Activated naive CD8-positive, alpha-beta T cell treated with anti-CD3 and anti-CD28 coated beads, Interleukin-2, amount 50 U/mL, for 24 hours (primary cell): Measurements from ENCODE around the gene LCP1.

Experiments used
- ATAC-seq: fragments of 150-1000 bp; cut with Tn5 transposase; one replicate; pipeline ENCODE4 v1.10.0; 2021
- DNase-seq: peaks from one replicate; pipeline ENCODE4 v3.0.0; 2021
- H3K27ac Mint-ChIP-seq: one replicate; pipeline ENCODE4 v1.8.0; 2021; ENCODE audit warnings: mild to moderate bottlenecking, mixed read lengths
- H3K27me3 Mint-ChIP-seq: one replicate; pipeline ENCODE4 v1.8.0; 2021; ENCODE audit warnings: mixed read lengths
- H3K36me3 Mint-ChIP-seq: one replicate; pipeline ENCODE4 v1.8.0; 2021; ENCODE audit warnings: low read depth, mixed read lengths
- H3K4me1 Mint-ChIP-seq: one replicate; pipeline ENCODE4 v1.8.0; 2021; ENCODE audit warnings: mixed read lengths
- H3K4me3 Mint-ChIP-seq: one replicate; pipeline ENCODE4 v1.8.0; 2021; ENCODE audit warnings: mild to moderate bottlenecking, moderate library complexity, mixed read lengths
- H3K9me3 Mint-ChIP-seq: one replicate; pipeline ENCODE4 v1.8.0; 2021; ENCODE audit warnings: mixed read lengths

LCP1 gene

GRCh38 chr13:46121033-46121432 is 60.9 kb downstream of the LCP1 start:
- DNase-seq = no peak
- no peaks in the 10 kb centered on the region for H3K9me3 Mint-ChIP-seq
- no peak for ATAC-seq
- H3K27me3 Mint-ChIP-seq = no peaks in the 10 kb centered on the region
- peaks cover 6% of the 10 kb centered on the region for H3K36me3 Mint-ChIP-seq
- H3K4me3 Mint-ChIP-seq = no peak overlapping the region
- peaks cover 23% of the 10 kb centered on the region for H3K4me1 Mint-ChIP-seq
- H3K27ac Mint-ChIP-seq = no peak overlapping the region

GRCh38 chr13:46119883-46120614 is 61.9 kb downstream of the LCP1 start:
- Mint-ChIP-seq H3K36me3 (no peaks in the 10 kb centered on the region), H3K9me3 (no peaks in the 10 kb centered on the region), H3K4me1 (peaks cover 13% of the 10 kb centered on the region), H3K27ac (no peak overlapping the region), H3K27me3 (no peaks in the 10 kb centered on the region), H3K4me3 (no peak overlapping the region)
- DNase-seq = no peak
- no peak for ATAC-seq

GRCh38 chr13:46116653-46117502 is 65.1 kb downstream of the LCP1 start:
- DNase-seq = no peak
- Mint-ChIP-seq H3K4me1 (no peaks in the 10 kb centered on the region), H3K27ac (no peak overlapping the region), H3K4me3 (no peak overlapping the region), H3K27me3 (no peaks in the 10 kb centered on the region), H3K36me3 (no peaks in the 10 kb centered on the region), H3K9me3 (no peaks in the 10 kb centered on the region)
- ATAC-seq = no peak

- H3K27ac Mint-ChIP-seq = no peak overlapping the region
- H3K4me3 Mint-ChIP-seq = no peak overlapping the region
- DNase-seq = no peak
- ATAC-seq = no peak
- H3K9me3 Mint-ChIP-seq = no peaks in the 10 kb centered on the region
- H3K27me3 Mint-ChIP-seq = peaks cover 12% of the 10 kb centered on the region
- H3K4me1 Mint-ChIP-seq = no peaks in the 10 kb centered on the region
- no peaks in the 10 kb centered on the region for H3K36me3 Mint-ChIP-seq
Measured at GRCh38 chr13:46114613-46115012, 67.4 kb downstream of the LCP1 start.

GRCh38 chr13:46113596-46113995 is 68.4 kb downstream of the LCP1 start:
- ATAC-seq (no peak), DNase-seq (no peak)
- Mint-ChIP-seq H3K27ac (no peak overlapping the region), H3K4me1 (no peaks in the 10 kb centered on the region), H3K27me3 (peaks cover 16% of the 10 kb centered on the region), H3K9me3 (no peaks in the 10 kb centered on the region), H3K4me3 (no peak overlapping the region), H3K36me3 (no peaks in the 10 kb centered on the region)

GRCh38 chr13:46111151-46111550 is 70.8 kb downstream of the LCP1 start:
- Mint-ChIP-seq H3K9me3 (no peaks in the 10 kb centered on the region), H3K27me3 (peaks cover 16% of the 10 kb centered on the region), H3K36me3 (no peaks in the 10 kb centered on the region), H3K4me1 (peaks cover 6% of the 10 kb centered on the region), H3K4me3 (no peak overlapping the region), H3K27ac (no peak overlapping the region)
- ATAC-seq = no peak
- DNase-seq = no peak

GRCh38 chr13:46109451-46109850 is 72.5 kb downstream of the LCP1 start:
- no peak for ATAC-seq
- Mint-ChIP-seq H3K4me1 (peaks cover 7% of the 10 kb centered on the region), H3K27me3 (peaks cover 16% of the 10 kb centered on the region), H3K27ac (no peak overlapping the region), H3K4me3 (no peak overlapping the region), H3K36me3 (no peaks in the 10 kb centered on the region), H3K9me3 (no peaks in the 10 kb centered on the region)
- DNase-seq = no peak

- DNase-seq (no peak), ATAC-seq (peak; percentile 24)
- Mint-ChIP-seq H3K4me1 (peaks cover 7% of the 10 kb centered on the region), H3K36me3 (no peaks in the 10 kb centered on the region), H3K27ac (no peak overlapping the region), H3K27me3 (peaks cover 16% of the 10 kb centered on the region), H3K9me3 (no peaks in the 10 kb centered on the region), H3K4me3 (no peak overlapping the region)
Measured at GRCh38 chr13:46106839-46107371, 75.1 kb downstream of the LCP1 start.

GRCh38 chr13:46104868-46105267 is 77.1 kb downstream of the LCP1 start, which contains the start of gene CPB2:
TSS of gene CPB2 (minus strand) at chr13:46105033. CDS start at chr13:46105009, 24 bp downstream.
- Mint-ChIP-seq H3K9me3 (no peaks in the 10 kb centered on the region), H3K27ac (no peak within 1 kb of the TSS), H3K27me3 (peaks cover 4% of the 10 kb centered on the region), H3K4me1 (peaks cover 8% of the 10 kb centered on the region), H3K4me3 (no peak within 1 kb of the TSS), H3K36me3 (no peaks in the 10 kb centered on the region)
- no peak for ATAC-seq
- no peak for DNase-seq

- Mint-ChIP-seq H3K36me3 (no peaks in the 10 kb centered on the region), H3K4me3 (no peak overlapping the region), H3K4me1 (peaks cover 8% of the 10 kb centered on the region), H3K27ac (no peak overlapping the region), H3K9me3 (no peaks in the 10 kb centered on the region), H3K27me3 (no peaks in the 10 kb centered on the region)
- ATAC-seq = no peak
- DNase-seq = no peak
Measured at GRCh38 chr13:46103037-46103436, 78.9 kb downstream of the LCP1 start.

- Mint-ChIP-seq H3K27me3 (no peaks in the 10 kb centered on the region), H3K27ac (no peak overlapping the region), H3K36me3 (no peaks in the 10 kb centered on the region), H3K9me3 (no peaks in the 10 kb centered on the region), H3K4me1 (peaks cover 8% of the 10 kb centered on the region), H3K4me3 (no peak overlapping the region)
- ATAC-seq (no peak), DNase-seq (no peak)
Measured at GRCh38 chr13:46102255-46102605, 79.7 kb downstream of the LCP1 start.

- DNase-seq (no peak), ATAC-seq (no peak)
- no peaks in the 10 kb centered on the region for H3K27me3 Mint-ChIP-seq
- peaks cover 3% of the 10 kb centered on the region for H3K4me1 Mint-ChIP-seq
- no peak overlapping the region for H3K4me3 Mint-ChIP-seq
- H3K9me3 Mint-ChIP-seq = no peaks in the 10 kb centered on the region
- H3K27ac Mint-ChIP-seq = no peak overlapping the region
- H3K36me3 Mint-ChIP-seq = no peaks in the 10 kb centered on the region
Measured at GRCh38 chr13:46101484-46102254, 80.3 kb downstream of the LCP1 start.

- H3K9me3 Mint-ChIP-seq = no peaks in the 10 kb centered on the region
- no peak for DNase-seq
- ATAC-seq = no peak
Measured at GRCh38 chr13:46101002-46101401, 81.0 kb downstream of the LCP1 start.

GRCh38 chr13:46100191-46100815 is 81.7 kb downstream of the LCP1 start:
- no peaks in the 10 kb centered on the region for H3K36me3 Mint-ChIP-seq
- ATAC-seq (no peak), DNase-seq (no peak)
- no peak overlapping the region for H3K27ac Mint-ChIP-seq
- no peaks in the 10 kb centered on the region for H3K9me3 Mint-ChIP-seq
- H3K4me1 Mint-ChIP-seq = peaks cover 2% of the 10 kb centered on the region
- peaks cover 2% of the 10 kb centered on the region for H3K27me3 Mint-ChIP-seq
- no peak overlapping the region for H3K4me3 Mint-ChIP-seq

More at GRCh38 chr13:46101002-46101401, 81.0 kb downstream of the LCP1 start:
- H3K27me3 Mint-ChIP-seq = peaks cover 2% of the 10 kb centered on the region
- H3K27ac Mint-ChIP-seq = no peak overlapping the region
- H3K36me3 Mint-ChIP-seq = no peaks in the 10 kb centered on the region
- H3K4me3 Mint-ChIP-seq = no peak overlapping the region
- H3K4me1 Mint-ChIP-seq = peaks cover 2% of the 10 kb centered on the region
